SU-DHL-6 (cell line): ENCODE measurements around the gene INTS3.

ENCODE experiments used
- H2AFZ ChIP-seq: fragments of 200-600 bp; sonication (generic); 2 replicates; pipeline ENCODE4 v1.6.1; 2014; ENCODE audit warnings: low read depth, mild to moderate bottlenecking, moderate library complexity, mixed read lengths, antibody characterized with exemption, low read length; ENCODE audit not compliant: severe bottlenecking
- H3F3A ChIP-seq: fragments of 200-600 bp; shearing (Covaris generic); 2 replicates; pipeline ENCODE4 v1.6.0; 2016; ENCODE audit warnings: antibody characterized with exemption, mild to moderate bottlenecking; ENCODE audit not compliant: insufficient read depth
- H3K27ac ChIP-seq: fragments of 200-600 bp; sonication (generic); 2 replicates; pipeline ENCODE4 v1.5.1; 2016; ENCODE audit warnings: low read depth, mild to moderate bottlenecking, low read length, moderate library complexity, mixed read lengths
- H3K27me3 ChIP-seq: fragments of 200-600 bp; sonication (generic), shearing (Covaris generic); 2 replicates; pipeline ENCODE4 v1.6.0; 2014; ENCODE audit warnings: mild to moderate bottlenecking, low read length
- H3K36me3 ChIP-seq: fragments of 200-600 bp; sonication (generic); 2 replicates; pipeline ENCODE4 v1.6.1; 2014; ENCODE audit warnings: mild to moderate bottlenecking, low read length, mixed read lengths
- H3K4me2 ChIP-seq: fragments of 300-600, 200-600 bp; shearing (Covaris generic), sonication (generic); 2 replicates; pipeline ENCODE4 v1.6.0; 2014; ENCODE audit warnings: low read length, low read depth, mild to moderate bottlenecking; ENCODE audit not compliant: poor library complexity, severe bottlenecking
- H3K4me3 ChIP-seq: fragments of 200-600 bp; sonication (generic); 2 replicates; pipeline ENCODE4 v1.5.1; 2014; ENCODE audit warnings: antibody characterized with exemption, low read length, mild to moderate bottlenecking, mixed read lengths; ENCODE audit not compliant: insufficient read depth, poor library complexity, severe bottlenecking
- H3K79me2 ChIP-seq: fragments of 200-600 bp; sonication (generic); 2 replicates; pipeline ENCODE4 v1.6.1; 2014; ENCODE audit warnings: mild to moderate bottlenecking, low read length, moderate library complexity; ENCODE audit not compliant: insufficient read depth
- H3K9ac ChIP-seq: fragments of 200-600 bp; sonication (generic); 2 replicates; pipeline ENCODE4 v1.7.0; 2014; ENCODE audit warnings: mild to moderate bottlenecking, low read length
- H3K9me2 ChIP-seq: fragments of 200-600 bp; sonication (generic); replicated peaks from 2 replicates; pipeline ENCODE4 v1.6.1; 2014; ENCODE audit warnings: low read length; ENCODE audit not compliant: insufficient read depth
- H3K9me3 ChIP-seq: fragments of 200-600 bp; sonication (generic); 2 replicates; pipeline ENCODE4 v1.6.1; 2014; ENCODE audit warnings: low read length, mixed read lengths; ENCODE audit not compliant: insufficient read depth
- H4K20me1 ChIP-seq: fragments of 200-600 bp; sonication (generic); 2 replicates; pipeline ENCODE4 v1.6.1; 2014; ENCODE audit warnings: low read depth, mild to moderate bottlenecking, antibody characterized with exemption, low read length, moderate library complexity, mixed read lengths
- CTCF ChIP-seq: fragments of 200-600 bp; sonication (generic); IDR thresholded peaks from one replicate; pipeline ENCODE4 v1.5.1; 2017; ENCODE audit warnings: antibody characterized with exemption, mild to moderate bottlenecking, low read length, moderate library complexity; ENCODE audit not compliant: insufficient read depth, poor library complexity, severe bottlenecking
- EZH2phosphoT487 ChIP-seq: fragments of 200-600 bp; sonication (generic), shearing (Covaris generic); conservative IDR thresholded peaks from 2 replicates; pipeline ENCODE4 v1.6.1; 2018; ENCODE audit warnings: mild to moderate bottlenecking, antibody characterized with exemption, low read length, moderate library complexity, mixed read lengths

Gene INTS3

GRCh38 chr1:153768316-153769181 lies 40.7 kb downstream of the INTS3 start:
- TF ChIP-seq CTCF, result no peak
- TF ChIP-seq EZH2phosphoT487, result no peak
- no peak overlapping the region for H2AFZ ChIP-seq
- H3F3A ChIP-seq, result peaks cover 2% of the 10 kb centered on the region; the same call in 1 of the 2 replicates
- H3K4me2 ChIP-seq, result no peak overlapping the region
- no peak overlapping the region for H3K27ac ChIP-seq
- no peaks in the 10 kb centered on the region for H3K36me3 ChIP-seq
- H3K4me3 ChIP-seq, result no peak overlapping the region
- no peak overlapping the region for H3K9ac ChIP-seq
- H3K79me2 ChIP-seq, result no peaks in the 10 kb centered on the region
- no peaks in the 10 kb centered on the region for H4K20me1 ChIP-seq
- H3K9me3 ChIP-seq, result no peaks in the 10 kb centered on the region
- H3K27me3 ChIP-seq, result no peaks in the 10 kb centered on the region
- no peaks in the 10 kb centered on the region for H3K9me2 ChIP-seq

DNA sequence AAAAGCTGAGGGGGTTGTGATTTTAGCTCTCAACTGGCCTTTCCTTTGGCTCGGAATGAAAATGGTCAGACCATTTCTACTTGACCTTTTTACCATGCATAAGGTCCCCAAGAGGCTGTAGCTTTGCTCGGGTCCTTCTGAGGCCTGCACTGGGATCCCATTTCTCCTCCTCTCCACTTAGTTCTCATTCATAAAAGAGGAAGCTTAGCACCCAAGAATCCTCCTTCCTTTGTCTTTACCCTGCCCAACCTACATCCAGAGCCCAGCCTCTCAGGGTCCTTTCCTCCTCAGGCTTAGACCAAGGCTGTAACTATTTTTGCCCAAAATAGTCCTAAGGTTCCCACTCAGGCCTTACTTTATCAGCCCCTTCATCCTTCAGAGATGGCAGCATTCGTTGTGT lies 41.4 kb downstream of the INTS3 start:
- Histone ChIP-seq H2AFZ (no peak overlapping the region), H3K36me3 (no peaks in the 10 kb centered on the region), H3F3A (peaks cover 4% of the 10 kb centered on the region; the same call in 1 of the 2 replicates), H3K9me2 (no peaks in the 10 kb centered on the region), H3K9ac (no peak overlapping the region), H3K4me2 (no peak overlapping the region), H4K20me1 (no peaks in the 10 kb centered on the region), H3K27me3 (no peaks in the 10 kb centered on the region), H3K27ac (no peak overlapping the region), H3K4me3 (no peak overlapping the region), H3K79me2 (no peaks in the 10 kb centered on the region), H3K9me3 (no peaks in the 10 kb centered on the region)
- no peak for TF ChIP-seq CTCF
- TF ChIP-seq EZH2phosphoT487, result no peak

- Histone ChIP-seq H3K9me3 (no peaks in the 10 kb centered on the region), H3K9me2 (no peaks in the 10 kb centered on the region), H3K79me2 (no peaks in the 10 kb centered on the region), H3K4me2 (no peak overlapping the region), H3K36me3 (no peaks in the 10 kb centered on the region), H3K27ac (no peak overlapping the region), H3K9ac (no peak overlapping the region), H3K4me3 (no peak overlapping the region), H3K27me3 (no peaks in the 10 kb centered on the region), H4K20me1 (no peaks in the 10 kb centered on the region), H3F3A (peaks cover 4% of the 10 kb centered on the region; the same call in 1 of the 2 replicates), H2AFZ (no peak overlapping the region)
- no peak for TF ChIP-seq CTCF
Observed at GRCh38 chr1:153770797-153771196, 42.9 kb downstream of the INTS3 start.
